RCC 7860 (cell line): ENCODE measurements around the gene ZNF157.
A peak's percentile ranks its signal among the peaks of the same experiment; 100 is the strongest.
"Not testable (repeated sequence)": the region's sequence is repeated elsewhere in the genome, so short reads cannot be mapped to it uniquely, and the experiment has no call there.

Experiments used
- DNase-seq: peaks from one replicate; pipeline ENCODE4 v3.0.0-alpha.2; 2015; ENCODE audit warnings: low spot score
- FAIRE-seq: peaks from 2 replicates; lab custom pipeline; 2012; peaks lifted over from hg19 to GRCh38; lab: Jason Lieb, UNC

ZNF157 gene

GRCh38 chrX:47370278-47370677 is at the start of gene ZNF157:
Gene ZNF157 (plus strand): TSS chrX:47370578. CDS start chrX:47370669, 91 bp downstream.
- FAIRE-seq (no peak), DNase-seq (no peak)

- DNase-seq (no peak), FAIRE-seq (no peak)
Observed at GRCh38 chrX:47321386-47321785, 49.0 kb upstream of the ZNF157 start.

GRCh38 chrX:47321823-47322371 is 48.5 kb upstream of the ZNF157 start:
- DNase-seq = no peak
- FAIRE-seq = no peak

GRCh38 chrX:47327902-47328301 is 42.5 kb upstream of the ZNF157 start:
- FAIRE-seq (no peak), DNase-seq (no peak)

GRCh38 chrX:47332729-47333128 is 37.6 kb upstream of the ZNF157 start:
- FAIRE-seq, DNase-seq: not testable (repeated sequence)

- FAIRE-seq = no peak
- DNase-seq = no peak
Observed at GRCh38 chrX:47351706-47352105, 18.7 kb upstream of the ZNF157 start.

GRCh38 chrX:47358387-47359065 is 11.9 kb upstream of the ZNF157 start:
- FAIRE-seq = no peak
- DNase-seq = no peak

- FAIRE-seq = no peak
- DNase-seq = no peak
Observed at GRCh38 chrX:47360423-47361179, 9.8 kb upstream of the ZNF157 start.

- FAIRE-seq (no peak), DNase-seq (peak; percentile 24)
Observed at GRCh38 chrX:47361538-47362511, 8.6 kb upstream of the ZNF157 start.

- DNase-seq = no peak
- FAIRE-seq = no peak
Observed at GRCh38 chrX:47366041-47366722, 4.2 kb upstream of the ZNF157 start.

GRCh38 chrX:47373198-47373597 is 2.8 kb downstream of the ZNF157 start:
- FAIRE-seq = no peak
- DNase-seq = no peak

GRCh38 chrX:47380268-47380667 is 9.9 kb downstream of the ZNF157 start:
- FAIRE-seq = no peak
- no peak for DNase-seq

- FAIRE-seq = peak; percentile 40
- not testable (repeated sequence) for DNase-seq
Observed at GRCh38 chrX:47380837-47381236, 10.5 kb downstream of the ZNF157 start.

GRCh38 chrX:47384502-47384901 is 14.1 kb downstream of the ZNF157 start:
- peak; percentile 25 for DNase-seq
- no peak for FAIRE-seq

- DNase-seq = no peak
- FAIRE-seq = no peak
Observed at GRCh38 chrX:47390780-47391179, 20.4 kb downstream of the ZNF157 start.

GRCh38 chrX:47413179-47413594 is 42.8 kb downstream of the ZNF157 start:
- no peak for DNase-seq
- FAIRE-seq = no peak

GRCh38 chrX:47420265-47420664 is 49.9 kb downstream of the ZNF157 start:
- FAIRE-seq = no peak

GRCh38 chrX:47420962-47421361 is 50.6 kb downstream of the ZNF157 start:
- DNase-seq = no peak
- FAIRE-seq = no peak

More at GRCh38 chrX:47420265-47420664, 49.9 kb downstream of the ZNF157 start:
- DNase-seq = no peak

GRCh38 chrX:47422444-47422843 is 52.1 kb downstream of the ZNF157 start:
- no peak for FAIRE-seq
- no peak for DNase-seq

GRCh38 chrX:47430925-47431324 is 60.5 kb downstream of the ZNF157 start:
- no peak for DNase-seq
- FAIRE-seq = no peak
